RWPE2 (cell line): ENCODE measurements around the gene PRKG1.
A peak's percentile ranks its signal among the peaks of the same experiment; 100 is the strongest.
"Not testable (repeated sequence)": the region's sequence is repeated elsewhere in the genome, so short reads cannot be mapped to it uniquely, and the experiment has no call there.

Experiments used
- ATAC-seq: fragments of 200-7000 bp; cut with Tn5 transposase; 3 replicates; pipeline ENCODE4 v1.9.1; 2021; ENCODE audit warnings: low read depth
- DNase-seq: peaks from one replicate; pipeline ENCODE4 v3.0.0-alpha.2; 2020; ENCODE audit warnings: low spot score
- H3K27ac ChIP-seq: fragments of 450-650 bp; 2 replicates; pipeline ENCODE4 v1.5.1; 2017; ENCODE audit warnings: mild to moderate bottlenecking; ENCODE audit not compliant: poor library complexity, severe bottlenecking
- H3K27me3 ChIP-seq: fragments of 250-450 bp; sonication (Bioruptor Pico); 2 replicates; pipeline ENCODE4 v1.5.1; 2021; ENCODE audit warnings: mild to moderate bottlenecking, moderate library complexity; ENCODE audit not compliant: insufficient read depth, poor library complexity, severe bottlenecking
- H3K36me3 ChIP-seq: fragments of 250-450 bp; sonication (Bioruptor Pico); 2 replicates; pipeline ENCODE4 v1.5.1; 2020; ENCODE audit warnings: low read depth, mild to moderate bottlenecking, moderate library complexity
- H3K4me1 ChIP-seq: fragments of 250-450 bp; sonication (Bioruptor Pico); 2 replicates; pipeline ENCODE4 v1.5.1; 2021; ENCODE audit warnings: mild to moderate bottlenecking, moderate library complexity; ENCODE audit not compliant: insufficient read depth, poor library complexity, severe bottlenecking
- H3K4me3 ChIP-seq: fragments of 250-450 bp; sonication (Bioruptor Pico); 2 replicates; pipeline ENCODE4 v1.5.1; 2021; ENCODE audit warnings: mild to moderate bottlenecking, moderate library complexity; ENCODE audit not compliant: severe bottlenecking
- H3K9me3 ChIP-seq: fragments of 250-450 bp; sonication (Bioruptor Pico); 2 replicates; pipeline ENCODE4 v1.5.1; 2021; ENCODE audit warnings: mild to moderate bottlenecking, moderate library complexity; ENCODE audit not compliant: severe bottlenecking
- CTCF ChIP-seq: fragments of 450-650 bp; IDR thresholded peaks from one replicate; pipeline ENCODE4 v1.5.1; 2017; ENCODE audit warnings: mild to moderate bottlenecking, moderate library complexity; ENCODE audit not compliant: poor library complexity, severe bottlenecking

PRKG1 gene

GRCh38 chr10:51447119-51447518 is 372.8 kb downstream of the PRKG1 start:
- Histone ChIP-seq H3K9me3 (no peaks in the 10 kb centered on the region), H3K4me1 (no peaks in the 10 kb centered on the region), H3K36me3 (no peaks in the 10 kb centered on the region), H3K27ac (no peak overlapping the region), H3K4me3 (no peak overlapping the region), H3K27me3 (no peaks in the 10 kb centered on the region)
- TF ChIP-seq CTCF = no peak
- no peak for DNase-seq
- ATAC-seq = no peak

GRCh38 chr10:51455762-51456161 is 381.5 kb downstream of the PRKG1 start:
- H3K36me3 ChIP-seq, H3K4me3 ChIP-seq, H3K27ac ChIP-seq, H3K27me3 ChIP-seq, H3K9me3 ChIP-seq, H3K4me1 ChIP-seq, DNase-seq, ATAC-seq: not testable (repeated sequence)

GRCh38 chr10:51459476-51459875 is 385.2 kb downstream of the PRKG1 start:
- no peak for TF ChIP-seq CTCF
- no peaks in the 10 kb centered on the region for H3K27me3 ChIP-seq
- no peak for ATAC-seq

GRCh38 chr10:51462076-51462779 is 387.9 kb downstream of the PRKG1 start:
- TF ChIP-seq CTCF = no peak
- no peaks in the 10 kb centered on the region for H3K9me3 ChIP-seq

More at GRCh38 chr10:51459476-51459875, 385.2 kb downstream of the PRKG1 start:
- no peak overlapping the region for H3K4me3 ChIP-seq
- no peaks in the 10 kb centered on the region for H3K9me3 ChIP-seq
- DNase-seq = no peak
- peaks cover 15% of the 10 kb centered on the region for H3K4me1 ChIP-seq
- no peaks in the 10 kb centered on the region for H3K36me3 ChIP-seq
- H3K27ac ChIP-seq = no peak overlapping the region

GRCh38 chr10:51468424-51468823 is 394.1 kb downstream of the PRKG1 start:
- TF ChIP-seq CTCF = no peak
- Histone ChIP-seq H3K4me3 (no peak overlapping the region), H3K9me3 (no peaks in the 10 kb centered on the region), H3K27ac (no peak overlapping the region), H3K27me3 (no peaks in the 10 kb centered on the region), H3K36me3 (no peaks in the 10 kb centered on the region), H3K4me1 (no peaks in the 10 kb centered on the region)
- ATAC-seq = no peak
- no peak for DNase-seq

More at GRCh38 chr10:51462076-51462779, 387.9 kb downstream of the PRKG1 start:
- peaks cover 15% of the 10 kb centered on the region for H3K4me1 ChIP-seq
- ATAC-seq (peak; percentile 91), DNase-seq (no peak)
- H3K27me3 ChIP-seq = no peaks in the 10 kb centered on the region
- peak overlapping the region; percentile 53 for H3K27ac ChIP-seq
- H3K36me3 ChIP-seq = no peaks in the 10 kb centered on the region
- no peak overlapping the region for H3K4me3 ChIP-seq
